ENCODE data around the gene COPA.
"Not testable (repeated sequence)": the region's sequence is repeated elsewhere in the genome, so short reads cannot be mapped to it uniquely, and the experiment has no call there.

COPA gene

GRCh38 chr1:160326418-160326817, 16.6 kb downstream of the COPA start:
- DNase-seq (ENCODE audit: low read depth, low spot score) = no peak

GRCh38 chr1:160325252-160325651, 17.8 kb downstream of the COPA start:
- no peak for DNase-seq (ENCODE audit: low read depth, low spot score)

DNA sequence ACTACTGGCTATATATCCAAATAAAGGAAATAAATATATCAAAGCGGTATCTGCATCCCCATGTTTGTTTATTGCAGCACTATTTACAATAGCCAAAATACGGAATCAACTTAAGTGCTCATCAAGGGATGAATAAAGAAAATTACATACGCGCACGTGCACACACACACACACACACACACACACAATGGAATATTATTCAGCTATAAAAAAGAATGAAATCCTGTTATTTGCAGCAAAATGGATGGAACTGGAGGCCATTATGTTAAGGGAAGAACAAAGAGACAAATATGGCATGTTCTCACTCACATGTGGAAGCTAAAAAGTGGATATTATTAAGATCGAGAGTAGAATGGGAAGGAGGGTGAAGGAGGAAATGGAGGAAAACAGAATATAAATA, 20.2 kb downstream of the COPA start:
- no peak for DNase-seq (ENCODE audit: low read depth, low spot score)

DNA sequence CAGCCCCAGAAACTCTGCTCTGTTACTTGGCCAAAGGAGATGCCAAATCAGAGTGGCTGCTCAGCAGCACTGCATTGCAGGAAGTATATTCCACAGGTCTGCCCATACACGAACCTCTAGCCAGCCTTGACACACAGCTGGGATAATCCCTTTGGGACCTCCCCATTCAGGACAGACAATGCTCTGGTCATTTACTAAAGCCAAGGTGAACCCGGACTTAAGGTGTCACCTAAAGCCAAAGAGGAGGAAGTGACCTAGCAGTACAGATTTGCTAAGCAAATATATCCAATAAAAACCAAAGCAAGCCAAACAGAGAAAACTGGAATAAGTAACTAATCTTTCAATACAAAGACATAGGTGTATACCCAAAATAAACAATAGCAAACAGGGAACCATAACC, 27.7 kb downstream of the COPA start:
- DNase-seq (ENCODE audit: low read depth, low spot score) = no peak

DNA sequence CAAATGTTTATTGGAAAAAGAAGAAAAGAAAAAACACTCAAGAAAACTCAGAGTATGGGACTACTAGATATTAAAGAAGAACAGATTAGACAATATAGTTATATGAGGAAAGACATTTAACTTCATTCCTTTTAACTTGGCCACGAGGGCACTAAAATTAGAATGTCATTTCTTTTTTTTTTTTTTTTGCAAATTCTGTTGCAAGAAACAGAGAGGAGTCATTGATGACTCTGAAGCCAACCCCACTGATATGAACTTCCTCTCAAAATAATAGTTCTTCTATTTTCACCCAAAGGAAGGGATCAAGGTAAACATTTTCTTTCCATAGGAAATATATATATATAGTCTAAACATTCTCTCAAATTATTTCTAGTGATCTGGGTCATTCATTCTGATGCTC, 33.5 kb downstream of the COPA start:
- DNase-seq (ENCODE audit: low read depth, low spot score) = no peak

- no peak for DNase-seq (ENCODE audit: low read depth, low spot score)
These were observed 33.9 kb downstream of the COPA start for GRCh38 chr1:160309185-160309557.

- no peak for DNase-seq (ENCODE audit: low read depth, low spot score)
These were observed 34.4 kb downstream of the COPA start for GRCh38 chr1:160308451-160309184.

- no peak for DNase-seq (ENCODE audit: low read depth, low spot score)
These were observed 35.8 kb downstream of the COPA start for GRCh38 chr1:160307118-160307791.

DNA sequence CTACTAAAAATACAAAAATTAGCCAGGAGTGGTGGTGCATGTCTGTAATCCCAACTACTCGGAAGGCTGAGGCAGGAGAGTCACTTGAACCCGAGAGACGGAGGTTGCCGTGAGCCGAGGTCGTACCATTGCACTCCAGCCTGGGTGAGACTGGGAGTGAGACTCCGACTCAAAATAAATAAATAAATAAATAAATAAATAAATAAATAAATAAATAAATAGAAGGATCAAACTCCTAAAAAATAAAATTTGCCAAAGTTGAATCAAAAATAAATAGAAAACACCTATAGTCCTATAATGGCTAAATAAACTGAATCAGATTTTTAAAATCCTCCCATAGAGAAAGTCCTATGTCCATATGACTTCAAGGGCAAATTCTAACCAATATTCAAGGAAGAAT, 42.9 kb downstream of the COPA start:
- DNase-seq (ENCODE audit: low read depth, low spot score) = no peak

DNA sequence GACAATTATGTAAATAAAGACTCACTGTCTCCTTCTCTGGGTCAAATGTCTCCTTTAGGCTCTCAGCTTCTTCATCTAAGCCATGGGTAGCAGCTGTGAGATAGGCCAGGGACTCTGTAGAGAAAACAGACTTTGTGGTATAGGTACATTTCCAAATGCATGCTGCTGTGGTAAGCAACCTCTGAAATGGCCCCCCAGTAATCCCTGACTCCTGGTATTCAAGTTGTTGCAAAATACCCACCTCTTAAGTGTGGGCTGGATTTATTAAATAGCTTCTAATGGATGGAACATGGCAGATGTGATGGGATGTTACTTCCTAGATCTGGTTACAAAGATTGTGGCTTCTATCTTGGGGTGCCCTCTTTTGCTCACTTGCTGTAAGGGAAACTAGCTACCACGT, 47.0 kb downstream of the COPA start:
- DNase-seq (ENCODE audit: low read depth, low spot score) = no peak

DNA sequence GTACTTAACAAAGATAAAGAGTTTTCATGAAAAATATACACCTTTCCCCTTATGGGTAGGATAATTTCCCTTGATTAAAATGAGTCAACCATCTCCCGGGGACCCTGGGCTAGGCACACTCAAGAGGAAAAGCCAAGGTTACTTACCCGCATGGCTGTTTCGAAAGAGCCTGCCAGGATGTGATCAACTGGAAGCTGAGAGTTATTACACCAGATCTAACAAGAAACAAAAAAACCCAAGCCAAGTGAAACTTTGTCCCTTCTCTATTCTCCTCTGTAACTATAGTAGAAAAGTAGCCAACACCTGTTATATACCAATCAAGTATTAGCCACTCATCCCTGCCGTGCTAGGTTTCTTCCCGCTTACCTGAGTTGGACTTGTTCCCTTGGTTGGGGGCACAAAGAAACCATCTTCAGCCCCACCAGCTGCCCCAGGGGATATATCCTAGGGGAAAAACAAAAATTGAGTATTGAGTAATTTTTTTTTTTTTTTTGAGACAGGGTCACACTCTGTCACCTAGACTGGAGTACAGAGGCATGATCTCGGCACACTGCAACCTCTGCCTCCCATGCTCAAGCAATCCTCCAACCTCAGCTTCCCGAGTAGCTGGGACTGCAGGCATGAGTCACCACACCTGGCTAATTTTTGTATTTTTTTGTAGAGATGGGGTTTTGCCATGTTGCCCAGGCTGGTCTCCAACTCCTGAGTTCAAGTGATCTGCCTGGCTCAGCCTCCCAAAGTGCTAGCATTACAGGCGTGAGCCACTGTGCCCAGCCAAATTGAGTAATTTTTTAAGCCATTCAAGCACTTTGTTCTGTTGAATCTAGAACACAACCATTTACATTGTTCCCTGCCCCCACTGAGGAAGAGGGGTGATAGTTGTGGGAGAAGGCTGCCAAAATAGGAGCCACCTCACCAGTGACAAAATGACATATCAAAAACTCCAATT, 49.8 kb downstream of the COPA start:
- no peak for DNase-seq (ENCODE audit: low read depth, low spot score)

GRCh38 chr1:160291248-160292220, 51.5 kb downstream of the COPA start:
- peak; percentile 25 for DNase-seq (ENCODE audit: low read depth, low spot score)

DNA sequence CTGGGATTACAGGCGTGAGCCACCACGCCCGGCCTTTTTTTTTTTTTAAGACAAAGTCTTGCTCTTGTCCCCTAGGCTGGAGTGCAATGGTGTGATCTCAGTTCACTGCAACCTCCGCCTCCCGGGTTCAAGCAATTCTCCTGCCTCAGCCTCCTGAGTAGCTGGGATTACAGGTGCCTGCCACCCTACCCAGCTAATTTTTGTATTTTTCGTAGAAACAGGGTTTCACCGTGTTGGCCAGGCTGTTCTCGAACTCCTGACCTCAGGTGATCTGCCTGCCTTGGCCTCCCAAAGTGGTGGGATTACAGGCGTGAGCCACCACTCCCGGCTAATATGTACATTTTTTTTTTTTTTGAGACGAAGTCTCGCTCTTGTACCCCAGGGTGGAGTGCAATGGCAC, 55.3 kb downstream of the COPA start:
- DNase-seq (ENCODE audit: low read depth, low spot score) = not testable (repeated sequence)

DNA sequence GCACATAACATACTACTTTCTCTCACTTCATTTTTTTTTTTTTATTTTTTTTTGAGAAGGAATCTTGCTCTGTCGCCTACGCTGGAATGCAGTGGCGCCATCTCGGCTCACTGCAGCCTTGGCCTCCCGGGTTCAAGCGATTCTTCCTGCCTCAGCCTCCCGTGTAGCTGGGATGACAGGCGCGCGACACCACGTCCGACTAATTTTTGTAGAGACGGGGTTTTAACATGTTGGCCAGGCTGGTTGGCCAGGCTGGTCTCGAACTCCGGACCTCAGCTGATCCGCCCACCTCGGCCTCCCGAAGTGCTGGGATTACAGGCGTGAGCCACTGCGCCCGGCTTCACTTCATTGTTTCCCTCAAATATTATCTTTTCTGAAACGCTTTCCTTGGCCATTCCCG, 57.5 kb downstream of the COPA start:
- no peak for DNase-seq (ENCODE audit: low read depth, low spot score)

GRCh38 chr1:160284782-160285344, 58.2 kb downstream of the COPA start, which contains the start of gene PEX19:
PEX19 (minus strand) TSS chr1:160285133; CDS start chr1:160285124, 9 bp downstream.
- peak; percentile 78 for DNase-seq (ENCODE audit: low read depth, low spot score)

GRCh38 chr1:160284220-160284781, 58.7 kb downstream of the COPA start:
- no peak for DNase-seq (ENCODE audit: low read depth, low spot score)

- DNase-seq (ENCODE audit: low read depth, low spot score) = no peak
These were observed 60.2 kb downstream of the COPA start for GRCh38 chr1:160282807-160283206.

- no peak for DNase-seq (ENCODE audit: low read depth, low spot score)
These were observed 65.1 kb downstream of the COPA start for GRCh38 chr1:160277987-160278386.

DNA sequence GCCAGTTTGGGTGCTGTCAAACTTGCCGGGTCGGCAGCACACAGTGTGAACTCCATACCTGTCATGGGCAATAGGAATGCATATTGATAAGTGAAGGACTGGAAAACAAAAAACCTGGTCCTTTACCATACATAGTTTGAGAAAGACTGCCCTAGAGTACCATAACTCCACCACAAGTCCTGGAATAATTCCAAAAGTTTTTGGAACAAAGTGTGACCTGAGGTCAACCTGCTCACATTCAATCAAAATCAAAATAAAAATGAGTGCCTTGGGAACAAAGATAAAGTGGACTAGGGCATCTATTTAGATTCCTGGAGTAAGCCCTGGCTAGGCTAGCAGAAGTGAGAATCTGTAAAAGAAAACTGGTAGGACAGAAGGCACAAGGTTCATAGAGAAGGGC, 65.7 kb downstream of the COPA start:
- DNase-seq (ENCODE audit: low read depth, low spot score) = no peak

DNA sequence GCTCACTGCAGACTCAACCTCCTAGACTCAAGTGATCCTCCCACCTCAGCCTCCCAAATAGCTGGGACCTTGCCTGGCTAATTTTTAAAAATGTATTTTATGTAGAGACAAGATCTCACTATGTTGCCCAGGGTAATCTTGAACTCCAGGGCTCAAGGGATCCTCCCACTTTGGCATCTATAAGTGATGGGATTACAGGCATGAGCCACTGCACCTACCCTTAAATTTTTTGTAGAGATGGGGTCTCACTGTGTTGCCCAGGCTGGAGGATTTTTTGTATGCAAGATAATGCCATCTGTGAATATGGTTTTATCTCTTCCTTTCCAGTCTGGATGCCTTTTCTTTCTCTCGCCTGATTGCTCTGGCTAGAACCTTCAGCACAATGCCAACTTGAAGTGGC, 72.0 kb downstream of the COPA start:
- no peak for DNase-seq (ENCODE audit: low read depth, low spot score)
